K562 (cell line): ENCODE data around the gene CCDC169. TPM values are rescaled to one million over a fixed set of nuclear protein-coding genes. Genes with fewer than 3 reads are reported as not detected.
"Not testable (repeated sequence)": the region's sequence is repeated elsewhere in the genome, so short reads cannot be mapped to it uniquely, and the experiment has no call there.

Experiments
- ATAC-seq: fragments of 200-7000 bp; cut with Tn5 transposase; 3 replicates; pipeline ENCODE4 v1.9.1; 2020; ENCODE audit warnings: moderate library complexity
- BruUV-seq: library from RNA; stranded (reverse); fragments of 400-500 nt; replicated peaks from 2 replicates; lab custom pipeline; 2021; lab: Mats Ljungman, UMichigan
- CTCF ChIA-PET: fragments of 300-600 bp; formaldehyde crosslinking; extraction: SDS; loops from one replicate; lab custom pipeline; 2021; ENCODE audit warnings: low intra/inter-chr PET ratio; lab: Yijun Ruan, JAX
- POLR2A ChIA-PET: fragments of 300-600, 350-650 bp; sonication (Branson Sonifier 250); formaldehyde crosslinking; extraction: SDS; loops from one replicate; lab custom pipeline; 2021; ENCODE audit warnings: antibody characterized with exemption, inconsistent platforms; lab: Yijun Ruan, JAX
- DNase-seq, 4 experiments: peaks; one replicate each; pipeline versions ENCODE4 v3.0.0 to v3.0.0-alpha.2; 2011 to 2018; ENCODE audit warnings: low spot score in 3 of 4, mixed read lengths in 3 of 4; ENCODE audit errors: extremely low read depth in 1 of 4
- FAIRE-seq: peaks from 2 replicates; lab custom pipeline; 2011; peaks lifted over from hg19 to GRCh38; lab: Jason Lieb, UNC
- H2AFZ ChIP-seq: 2 replicates; pipeline ENCODE4 v1.6.0; 2011; ENCODE audit warnings: low read depth, low read length, control low read depth, inconsistent platforms
- H3K27ac ChIP-seq: fragments of 200-600 bp; 3 replicates; pipeline ENCODE4 v1.8.0; 2011; ENCODE audit warnings: low read depth, mild to moderate bottlenecking, control low read depth, inconsistent platforms, low read length, moderate library complexity, mixed read lengths; ENCODE audit errors: extremely low read depth
- H3K27me3 ChIP-seq, 2 experiments: fragments of 300-600 bp in 1 of 2; 2 replicates in 1 of 2; 3 replicates in 1 of 2; pipeline versions ENCODE4 v1.6.0 to v1.8.0; 2011; ENCODE audit warnings: inconsistent platforms in 2 of 2, low read length in 2 of 2, mild to moderate bottlenecking in 1 of 2, mixed read lengths in 1 of 2, moderate library complexity in 1 of 2; ENCODE audit not compliant: control insufficient read depth in 2 of 2, insufficient read depth in 2 of 2
- H3K36me3 ChIP-seq: fragments of 300-600 bp; 3 replicates; pipeline ENCODE4 v1.8.0; 2011; ENCODE audit warnings: mild to moderate bottlenecking, low read length, inconsistent platforms; ENCODE audit not compliant: control insufficient read depth, insufficient read depth
- H3K4me1 ChIP-seq, 2 experiments: fragments of 200-600 bp in 1 of 2; replicated peaks in 1 of 2; 2 replicates in 1 of 2; 3 replicates in 1 of 2; pipeline versions ENCODE4 v1.5.1 to v1.8.0; 2011; ENCODE audit warnings: inconsistent platforms in 2 of 2, low read length in 2 of 2, mild to moderate bottlenecking in 1 of 2, mixed read lengths in 1 of 2, moderate library complexity in 1 of 2; ENCODE audit not compliant: control insufficient read depth in 2 of 2, insufficient read depth in 2 of 2
- H3K4me2 ChIP-seq: 2 replicates; pipeline ENCODE4 v1.6.1; 2011; ENCODE audit warnings: low read length, control low read depth, inconsistent platforms, mixed read lengths; ENCODE audit not compliant: insufficient read depth
- H3K4me3 ChIP-seq: fragments of 200-600 bp; sonication (generic), shearing (Covaris generic); 2 replicates; pipeline ENCODE4 v1.5.1; 2016; ENCODE audit warnings: control low read depth, inconsistent platforms
- H3K79me2 ChIP-seq: fragments of 200-600 bp; 3 replicates; pipeline ENCODE4 v1.8.0; 2011; ENCODE audit warnings: low read length, inconsistent platforms; ENCODE audit not compliant: control insufficient read depth, insufficient read depth
- H3K9ac ChIP-seq, 2 experiments: 2 replicates each; pipeline versions ENCODE4 v1.6.0 to v1.6.1; 2011; ENCODE audit warnings: low read depth in 2 of 2, low read length in 2 of 2, control low read depth in 1 of 2, inconsistent platforms in 1 of 2, mild to moderate bottlenecking in 1 of 2, mixed read lengths in 1 of 2; ENCODE audit not compliant: insufficient read depth in 1 of 2
- H3K9me1 ChIP-seq: one replicate; pipeline ENCODE4 v1.6.0; 2011; ENCODE audit warnings: inconsistent platforms, mild to moderate bottlenecking, low read length, moderate library complexity; ENCODE audit not compliant: control insufficient read depth, insufficient read depth
- H3K9me3 ChIP-seq: replicated peaks from 2 replicates; pipeline ENCODE4 v1.5.1; 2011; ENCODE audit warnings: low read depth, low read length, inconsistent platforms; ENCODE audit not compliant: control insufficient read depth, insufficient read depth
- H4K20me1 ChIP-seq: replicated peaks from 2 replicates; pipeline ENCODE4 v1.6.1; 2011; ENCODE audit warnings: low read length, inconsistent platforms, mixed read lengths; ENCODE audit not compliant: control insufficient read depth, insufficient read depth
- DDX20 ChIP-seq: fragments of 450-650 bp; IDR thresholded peaks from 2 replicates; pipeline ENCODE4 v1.6.1; 2016; ENCODE audit warnings: missing genetic modification characterization, low read depth, mild to moderate bottlenecking, missing compliant biosample characterization, moderate library complexity
- ESRRB ChIP-seq: fragments of 250-450 bp; sonication (Bioruptor Pico); IDR thresholded peaks from 2 replicates; pipeline ENCODE4 v1.5.0; 2020; ENCODE audit warnings: mild to moderate bottlenecking, moderate library complexity, borderline replicate concordance
- EWSR1 ChIP-seq: fragments of 450-650 bp; IDR thresholded peaks from 2 replicates; pipeline ENCODE4 v1.6.1; 2018; ENCODE audit warnings: borderline replicate concordance, mild to moderate bottlenecking, low read depth, moderate library complexity; ENCODE audit not compliant: partially characterized antibody
- FOXJ3 ChIP-seq: sonication (generic); formaldehyde crosslinking; IDR thresholded peaks from 2 replicates; pipeline ENCODE4 v1.4.0; 2020; ENCODE audit warnings: mild to moderate bottlenecking, missing genetic modification reagents
- LARP7 ChIP-seq: fragments of 450-650 bp; IDR thresholded peaks from 2 replicates; pipeline ENCODE4 v1.6.1; 2016
- LEF1 ChIP-seq: fragments of 450-650 bp; IDR thresholded peaks from 2 replicates; pipeline ENCODE4 v1.6.1; 2016; ENCODE audit warnings: mild to moderate bottlenecking
- NFXL1 ChIP-seq: fragments of 450-650 bp; formaldehyde crosslinking; IDR thresholded peaks from 2 replicates; pipeline ENCODE4 v1.4.0; 2021; ENCODE audit warnings: mild to moderate bottlenecking
- SUPT5H ChIP-seq: fragments of 450-650 bp; IDR thresholded peaks from 2 replicates; pipeline ENCODE4 v1.6.1; 2016
- ZC3H4 ChIP-seq: sonication (generic); formaldehyde crosslinking; IDR thresholded peaks from 2 replicates; pipeline ENCODE4 v1.9.0; 2021; ENCODE audit warnings: missing genetic modification reagents, borderline replicate concordance
- ZNF197 ChIP-seq: fragments of 200-800 bp; sonication (Bioruptor generic); IDR thresholded peaks from 2 replicates; pipeline ENCODE4 v1.6.1; 2016; ENCODE audit warnings: low read depth, missing genetic modification characterization, missing compliant biosample characterization
- ZNF263 ChIP-seq: sonication (generic); formaldehyde crosslinking; IDR thresholded peaks from 2 replicates; pipeline ENCODE4 v1.8.0; 2022; ENCODE audit warnings: mild to moderate bottlenecking, missing genetic modification reagents, borderline replicate concordance
- ZNF311 ChIP-seq: fragments of 250-450 bp; sonication (Bioruptor Pico); IDR thresholded peaks from 2 replicates; pipeline ENCODE4 v1.4.0; 2020; ENCODE audit warnings: mild to moderate bottlenecking, moderate library complexity
- WGBS: fragments of 100-300 bp; shearing (Covaris generic); methylation state at CpG from one replicate; pipeline ENCODE4 v1.1.6; 2016; ENCODE audit warnings: low coverage, mixed read lengths; ENCODE audit not compliant: insufficient coverage; ENCODE audit errors: missing lambda C conversion rate; 5-methylcytosine and 5-hydroxymethylcytosine counted together
- in situ Hi-C: fragments of 300-500 bp; cut with MboI; formaldehyde crosslinking; loops from 4 replicates; pipeline ENCODE4 v1.15.0; 2018; ENCODE audit warnings: inconsistent platforms, mixed read lengths
- intact Hi-C: fragments of 100-400 bp; cut with micrococcal nuclease; formaldehyde crosslinking; loops from 2 replicates; pipeline ENCODE4 v1.14.2; 2022
- polyA plus RNA-seq, 8 experiments: library from polyadenylated mRNA; depleted of rRNA in 4 of 8; stranded (reverse) in 5 of 8; unstranded in 3 of 8; fragments of >200 nt; fragmentation: Nextera tagmentation in 2 of 8; fragmentation: Illumina TruSeq in 1 of 8; extraction: Ambion mirVana in 2 of 8; extraction: Trizol in 1 of 8; gene quantifications; 2 replicates each; pipeline versions ENCODE4 v1.2.1 to v1.2.3, GENCODE V29; 2011 to 2014; ENCODE audit warnings: inconsistent platforms in 1 of 8, missing spikeins in 1 of 8
- total RNA-seq, 7 experiments: library from RNA; depleted of rRNA in 6 of 7; stranded (reverse); fragments of >200 nt in 6 of 7; fragmentation: Illumina TruSeq in 2 of 7; extraction: Trizol in 2 of 7; gene quantifications; 2 replicates each; pipeline versions ENCODE4 v1.2.1 to v1.2.3, GENCODE V29; 2011 to 2021; ENCODE audit warnings: low replicate concordance in 1 of 7

The CCDC169 gene
- total and polyA plus RNA-seq, 9 of the 15 experiments (the other 6 are each of a cell fraction or from before 2014, with no cell fraction given), result 6.8 to 22.0 (median 12.4) TPM

GRCh38 chr13:36325912-36326311 lies 28.3 kb upstream of the CCDC169 start:
- DNase-seq (no peak), FAIRE-seq (no peak), ATAC-seq (no peak)
- no peaks in the 10 kb centered on the region for H3K27me3 ChIP-seq
- no peak overlapping the region for H3K27ac ChIP-seq
- H2AFZ ChIP-seq, result no peak overlapping the region
- 20% methylated on average over 1 of the region's 1 CpG for WGBS
- BruUV-seq, result no TSS peak
- no peak for TF ChIP-seq ZNF311
- no peak for TF ChIP-seq ZNF263 (CRISPR knock-in tag)
- no peak for TF ChIP-seq DDX20 (tag)
- TF ChIP-seq EWSR1, result no peak
- no peak for TF ChIP-seq ZNF197 (CRISPR knock-in tag)
- no peak for TF ChIP-seq ZC3H4 (CRISPR knock-in tag)
- no peak for TF ChIP-seq NFXL1 (CRISPR knock-in tag)
- no peak for TF ChIP-seq LARP7
- TF ChIP-seq FOXJ3 (CRISPR knock-in tag), result no peak
- TF ChIP-seq LEF1, result no peak
- TF ChIP-seq ESRRB (CRISPR knock-in tag), result no peak
- no peak for TF ChIP-seq SUPT5H
- in situ Hi-C loops, result no loop called here
- H3K9me1 ChIP-seq, result no peaks in the 10 kb centered on the region
- no peaks in the 10 kb centered on the region for H3K9me3 ChIP-seq
- H3K36me3 ChIP-seq, result peaks cover 68% of the 10 kb centered on the region
- POLR2A ChIA-PET, result interaction anchor here (0.5 kb wide), 1 partner anchor 38 kb away, joined by 4 read pairs; no protein-coding TSS in a partner anchor
- H4K20me1 ChIP-seq, result no peaks in the 10 kb centered on the region
- H3K4me2 ChIP-seq, result no peak overlapping the region
- intact Hi-C loops, result no loop called here
- CTCF ChIA-PET, result no interaction called here
- peaks cover 2% of the 10 kb centered on the region; the same call in 1 of the 3 replicates for H3K79me2 ChIP-seq
- no peaks in the 10 kb centered on the region for H3K4me1 ChIP-seq
- H3K9ac ChIP-seq, result no peak overlapping the region
- no peak overlapping the region for H3K4me3 ChIP-seq

- H4K20me1 ChIP-seq, intact Hi-C loops, H3K9me1 ChIP-seq, H3K4me2 ChIP-seq, H3K4me3 ChIP-seq, H3K79me2 ChIP-seq, H3K27ac ChIP-seq, in situ Hi-C loops, DNase-seq, H2AFZ ChIP-seq, BruUV-seq, H3K9me3 ChIP-seq, POLR2A ChIA-PET, ATAC-seq, CTCF ChIA-PET, H3K9ac ChIP-seq, FAIRE-seq, H3K4me1 ChIP-seq, H3K27me3 ChIP-seq: not testable (repeated sequence)
- H3K36me3 ChIP-seq, result peaks cover 58% of the 10 kb centered on the region
- 83% methylated on average over 3 of the region's 5 CpGs for WGBS
These were observed 27.3 kb upstream of the CCDC169 start for GRCh38 chr13:36324881-36325280.
